Measurements from ENCODE around the gene RFX4. TPM values are rescaled to one million over a fixed set of nuclear protein-coding genes. Genes with fewer than 3 reads are reported as not detected.

RFX4 gene
- total RNA-seq, 1 donor from 2014 or later: 53.8 TPM

- Mint-ChIP-seq H3K27ac (ENCODE audit: unreplicated experiment) (peak overlapping the region; percentile 98), H3K36me3 (ENCODE audit: low read depth) (peaks cover 26% of the 10 kb centered on the region), H3K9me3 (peaks cover 2% of the 10 kb centered on the region), H3K27me3 (ENCODE audit: low read depth) (no peaks in the 10 kb centered on the region), H3K4me1 (peaks cover 84% of the 10 kb centered on the region), H3K4me3 (peak overlapping the region; percentile 69)
- peak; percentile 30 for DNase-seq (ENCODE audit: low read depth, low spot score)
- no peak for TF ChIP-seq CTCF (conservative IDR thresholded peaks at IDR 0.05)
Measured at GRCh38 chr12:106757623-106758348, 175.0 kb downstream of the RFX4 start.

GRCh38 chr12:106758349-106759110, 175.7 kb downstream of the RFX4 start:
- no peak for DNase-seq (ENCODE audit: low read depth, low spot score)
- TF ChIP-seq CTCF (conservative IDR thresholded peaks at IDR 0.05): no peak
- H3K9me3 Mint-ChIP-seq: peaks cover 2% of the 10 kb centered on the region
- peaks cover 18% of the 10 kb centered on the region for H3K36me3 Mint-ChIP-seq (ENCODE audit: low read depth)
- peaks cover 80% of the 10 kb centered on the region for H3K4me1 Mint-ChIP-seq
- peak overlapping the region; percentile 98 for H3K27ac Mint-ChIP-seq (ENCODE audit: unreplicated experiment)
- H3K4me3 Mint-ChIP-seq: peak overlapping the region; percentile 69
- H3K27me3 Mint-ChIP-seq (ENCODE audit: low read depth): no peaks in the 10 kb centered on the region

- Mint-ChIP-seq H3K4me3 (peak overlapping the region; percentile 77), H3K36me3 (ENCODE audit: low read depth) (peaks cover 12% of the 10 kb centered on the region), H3K27ac (ENCODE audit: unreplicated experiment) (peak overlapping the region; percentile 89), H3K9me3 (peaks cover 2% of the 10 kb centered on the region), H3K27me3 (ENCODE audit: low read depth) (no peaks in the 10 kb centered on the region), H3K4me1 (peaks cover 76% of the 10 kb centered on the region)
- TF ChIP-seq CTCF (conservative IDR thresholded peaks at IDR 0.05): no peak
- no peak for DNase-seq (ENCODE audit: low read depth, low spot score)
Measured at GRCh38 chr12:106759526-106760183, 176.9 kb downstream of the RFX4 start.

GRCh38 chr12:106760184-106760531, 177.4 kb downstream of the RFX4 start:
- H3K27ac Mint-ChIP-seq (ENCODE audit: unreplicated experiment): peak overlapping the region; percentile 89
- H3K4me1 Mint-ChIP-seq: peaks cover 74% of the 10 kb centered on the region
- H3K27me3 Mint-ChIP-seq (ENCODE audit: low read depth): no peaks in the 10 kb centered on the region
- TF ChIP-seq CTCF (conservative IDR thresholded peaks at IDR 0.05): no peak
- H3K36me3 Mint-ChIP-seq (ENCODE audit: low read depth): peaks cover 10% of the 10 kb centered on the region
- peaks cover 2% of the 10 kb centered on the region for H3K9me3 Mint-ChIP-seq
- peak overlapping the region; percentile 77 for H3K4me3 Mint-ChIP-seq
- DNase-seq (ENCODE audit: low read depth, low spot score): peak; percentile 40

- Mint-ChIP-seq H3K9me3 (peaks cover 2% of the 10 kb centered on the region), H3K27ac (ENCODE audit: unreplicated experiment) (peak overlapping the region; percentile 13), H3K4me1 (peaks cover 71% of the 10 kb centered on the region), H3K4me3 (no peak overlapping the region), H3K27me3 (ENCODE audit: low read depth) (no peaks in the 10 kb centered on the region), H3K36me3 (ENCODE audit: low read depth) (peaks cover 7% of the 10 kb centered on the region)
- TF ChIP-seq CTCF (conservative IDR thresholded peaks at IDR 0.05): no peak
- DNase-seq (ENCODE audit: low read depth, low spot score): no peak
Measured at GRCh38 chr12:106764220-106764619, 181.4 kb downstream of the RFX4 start.
